Mesenchymal stem cell (in vitro differentiated cells and primary cell): Measurements from ENCODE around the gene LAMC3.

Experiments used
- DNase-seq: peaks from one replicate; pipeline ENCODE4 v3.0.0-alpha.2; 2013
- H2AFZ ChIP-seq: one replicate; pipeline ENCODE4 v1.6.1; 2013; ENCODE audit warnings: low read depth, mild to moderate bottlenecking, control low read depth, inconsistent platforms, low read length, moderate library complexity
- H2AK5ac ChIP-seq: 2 replicates; pipeline ENCODE4 v1.6.1; 2013; ENCODE audit warnings: low read length, moderate library complexity, mild to moderate bottlenecking, inconsistent platforms; ENCODE audit not compliant: severe bottlenecking
- H2BK120ac ChIP-seq: one replicate; pipeline ENCODE4 v1.6.1; 2013; ENCODE audit warnings: low read depth, mild to moderate bottlenecking, inconsistent platforms, low read length, moderate library complexity
- H2BK12ac ChIP-seq, 2 experiments: one replicate each; pipeline ENCODE4 v1.6.1; 2013; ENCODE audit warnings: inconsistent platforms in 2 of 2, low read length in 2 of 2, mild to moderate bottlenecking in 2 of 2, moderate library complexity in 2 of 2, control low read depth in 1 of 2
- H2BK15ac ChIP-seq: one replicate; pipeline ENCODE4 v1.6.1; 2013; ENCODE audit warnings: mild to moderate bottlenecking, low read depth, inconsistent platforms; ENCODE audit not compliant: poor library complexity, severe bottlenecking
- H2BK5ac ChIP-seq: 2 replicates; pipeline ENCODE4 v1.6.1; 2013; ENCODE audit warnings: low read depth, mild to moderate bottlenecking, low read length, control low read depth, inconsistent platforms; ENCODE audit not compliant: poor library complexity, severe bottlenecking
- H3K14ac ChIP-seq, 2 experiments: one replicate each; pipeline ENCODE4 v1.6.1; 2013; ENCODE audit warnings: inconsistent platforms in 2 of 2, low read length in 2 of 2, control low read depth in 1 of 2, mild to moderate bottlenecking in 1 of 2, moderate library complexity in 1 of 2
- H3K18ac ChIP-seq, 2 experiments: one replicate each; pipeline ENCODE4 v1.6.1; 2013; ENCODE audit warnings: inconsistent platforms in 2 of 2, low read length in 2 of 2, control low read depth in 1 of 2, low read depth in 1 of 2, mild to moderate bottlenecking in 1 of 2
- H3K23ac ChIP-seq, 2 experiments: one replicate each; pipeline ENCODE4 v1.6.1; 2013; ENCODE audit warnings: inconsistent platforms in 2 of 2, low read length in 2 of 2, mild to moderate bottlenecking in 2 of 2, moderate library complexity in 2 of 2, control low read depth in 1 of 2
- H3K27ac ChIP-seq: 2 replicates; pipeline ENCODE4 v1.5.1; 2013; ENCODE audit warnings: mild to moderate bottlenecking, moderate library complexity, low read length, control low read depth, inconsistent platforms; ENCODE audit not compliant: poor library complexity, severe bottlenecking
- H3K27me3 ChIP-seq, 2 experiments: 2 replicates each; pipeline versions ENCODE4 v1.6.1 to v1.7.0; 2013; ENCODE audit warnings: low read length in 2 of 2, mild to moderate bottlenecking in 2 of 2, moderate library complexity in 2 of 2, control low read depth in 1 of 2, inconsistent platforms in 1 of 2; ENCODE audit not compliant: control insufficient read depth in 1 of 2, insufficient read depth in 1 of 2
- H3K36me3 ChIP-seq, 2 experiments: 2 replicates each; pipeline versions ENCODE4 v1.6.1 to v1.7.0; 2013; ENCODE audit warnings: low read length in 2 of 2, control low read depth in 1 of 2, inconsistent platforms in 1 of 2, low read depth in 1 of 2, mild to moderate bottlenecking in 1 of 2; ENCODE audit not compliant: insufficient read depth in 2 of 2, control insufficient read depth in 1 of 2
- H3K4ac ChIP-seq, 2 experiments: one replicate each; pipeline ENCODE4 v1.6.1; 2013; ENCODE audit warnings: inconsistent platforms in 2 of 2, low read length in 2 of 2, mild to moderate bottlenecking in 2 of 2, moderate library complexity in 2 of 2, control low read depth in 1 of 2, low read depth in 1 of 2
- H3K4me1 ChIP-seq: 2 replicates; pipeline ENCODE4 v1.6.1; 2013; ENCODE audit warnings: low read depth, low read length, control low read depth; ENCODE audit not compliant: control insufficient read depth, insufficient read depth
- H3K4me2 ChIP-seq: 2 replicates; pipeline ENCODE4 v1.6.1; 2013; ENCODE audit warnings: low read length, mild to moderate bottlenecking, inconsistent platforms; ENCODE audit not compliant: poor library complexity, severe bottlenecking
- H3K4me3 ChIP-seq, 2 experiments: 2 replicates each; pipeline versions ENCODE4 v1.5.1 to v1.7.0; 2013; ENCODE audit warnings: low read length in 2 of 2, mild to moderate bottlenecking in 2 of 2, control low read depth in 1 of 2, low read depth in 1 of 2; ENCODE audit not compliant: insufficient read depth in 1 of 2
- H3K79me1 ChIP-seq: replicated peaks from 2 replicates; pipeline ENCODE4 v1.6.1; 2013; ENCODE audit warnings: mild to moderate bottlenecking, control low read depth, low read length, inconsistent platforms; ENCODE audit not compliant: poor library complexity, severe bottlenecking
- H3K9ac ChIP-seq: 2 replicates; pipeline ENCODE4 v1.7.0; 2013; ENCODE audit warnings: mild to moderate bottlenecking, low read length, moderate library complexity
- H3K9me3 ChIP-seq: 2 replicates; pipeline ENCODE4 v1.7.0; 2013; ENCODE audit warnings: mild to moderate bottlenecking, low read length; ENCODE audit not compliant: control insufficient read depth
- H4K8ac ChIP-seq: one replicate; pipeline ENCODE4 v1.6.1; 2013; ENCODE audit warnings: inconsistent platforms, mild to moderate bottlenecking, low read length, moderate library complexity
- H4K91ac ChIP-seq: one replicate; pipeline ENCODE4 v1.6.1; 2013; ENCODE audit warnings: mild to moderate bottlenecking, low read length, inconsistent platforms
- WGBS: methylation state at CpG from one replicate; pipeline ENCODE4 v1.1.7; 2013; ENCODE audit warnings: mixed read lengths; 5-methylcytosine and 5-hydroxymethylcytosine counted together

Gene LAMC3

DNA sequence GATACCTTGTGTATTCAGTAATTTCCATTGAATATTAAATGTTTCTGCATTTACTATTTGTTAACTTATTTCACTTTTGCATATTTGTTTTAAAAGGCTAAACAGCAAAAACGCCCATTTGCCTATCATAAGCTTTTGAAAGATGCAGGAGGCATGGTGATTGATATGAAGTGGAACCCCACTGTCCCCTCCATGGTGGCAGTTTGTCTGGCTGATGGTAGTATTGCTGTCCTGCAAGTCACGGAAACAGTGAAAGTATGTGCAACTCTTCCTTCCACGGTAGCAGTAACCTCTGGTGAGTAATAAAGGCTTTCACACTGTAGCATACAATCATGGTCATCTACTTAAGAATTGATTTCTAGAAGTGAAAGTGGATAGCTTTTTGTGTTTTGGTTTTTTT lies 120.2 kb downstream of the LAMC3 start:
- H4K8ac ChIP-seq, result no peak overlapping the region
- H3K27ac ChIP-seq, result no peak overlapping the region
- no peak overlapping the region for H4K91ac ChIP-seq
- H3K27me3 ChIP-seq, result no peaks in the 10 kb centered on the region
- H2AK5ac ChIP-seq, result no peak overlapping the region
- DNase-seq, result no peak
- no peak overlapping the region for H3K23ac ChIP-seq
- no peak overlapping the region for H3K14ac ChIP-seq
- H3K4me1 ChIP-seq, result peaks cover 3% of the 10 kb centered on the region
- H2BK5ac ChIP-seq, result no peak overlapping the region
- H2AFZ ChIP-seq, result no peak overlapping the region
- H3K4me2 ChIP-seq, result no peak overlapping the region
- no peak overlapping the region for H2BK15ac ChIP-seq
- no peak overlapping the region for H3K4me3 ChIP-seq
- peaks cover 27 to 67% of the 10 kb centered on the region in 2 experiments for H3K36me3 ChIP-seq
- no peak overlapping the region for H3K4ac ChIP-seq
- no peaks in the 10 kb centered on the region for H3K9me3 ChIP-seq
- WGBS, result 90% methylated on average over 3 of the region's 3 CpGs
- H3K9ac ChIP-seq, result no peak overlapping the region
- H2BK120ac ChIP-seq, result no peak overlapping the region
- H2BK12ac ChIP-seq, result no peak overlapping the region
- H3K18ac ChIP-seq, result no peak overlapping the region
- peaks cover 16% of the 10 kb centered on the region for H3K79me1 ChIP-seq

DNA sequence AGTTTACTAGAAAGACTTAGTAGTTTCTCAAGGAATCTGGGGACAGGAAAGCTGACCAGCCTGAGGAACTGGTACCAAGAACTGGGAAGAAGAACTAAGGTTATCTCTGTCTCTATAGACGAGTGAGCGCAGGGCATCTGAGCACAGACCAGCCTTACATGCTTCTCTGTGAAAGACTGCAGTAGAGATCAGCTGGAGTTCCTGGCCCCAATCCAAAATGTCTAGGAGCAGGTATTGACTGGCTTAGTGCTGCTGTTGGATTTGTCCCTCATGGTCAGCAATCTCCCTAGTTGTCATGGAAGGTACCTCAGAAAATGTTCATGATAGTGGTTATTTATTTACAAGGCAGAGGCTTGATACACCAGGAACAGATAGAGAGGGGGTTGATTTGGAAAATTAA lies 129.7 kb downstream of the LAMC3 start:
- Histone ChIP-seq H2BK15ac (no peak overlapping the region), H3K27me3 (no peaks in the 10 kb centered on the region), H3K4me2 (no peak overlapping the region), H2BK12ac (no peak overlapping the region), H2AFZ (no peak overlapping the region), H3K4ac (no peak overlapping the region), H3K9ac (no peak overlapping the region), H3K36me3 (peaks cover 32 to 91% of the 10 kb centered on the region in 2 experiments), H3K9me3 (no peaks in the 10 kb centered on the region), H2BK5ac (no peak overlapping the region), H3K79me1 (peaks cover 23% of the 10 kb centered on the region), H3K4me3 (no peak overlapping the region), H3K14ac (no peak overlapping the region), H4K91ac (no peak overlapping the region), H3K23ac (no peak overlapping the region), H4K8ac (no peak overlapping the region), H2BK120ac (no peak overlapping the region), H2AK5ac (no peak overlapping the region), H3K27ac (no peak overlapping the region), H3K18ac (no peak overlapping the region), H3K4me1 (peaks cover 1% of the 10 kb centered on the region)
- no peak for DNase-seq
- 99% methylated on average over 2 of the region's 2 CpGs for WGBS

DNA sequence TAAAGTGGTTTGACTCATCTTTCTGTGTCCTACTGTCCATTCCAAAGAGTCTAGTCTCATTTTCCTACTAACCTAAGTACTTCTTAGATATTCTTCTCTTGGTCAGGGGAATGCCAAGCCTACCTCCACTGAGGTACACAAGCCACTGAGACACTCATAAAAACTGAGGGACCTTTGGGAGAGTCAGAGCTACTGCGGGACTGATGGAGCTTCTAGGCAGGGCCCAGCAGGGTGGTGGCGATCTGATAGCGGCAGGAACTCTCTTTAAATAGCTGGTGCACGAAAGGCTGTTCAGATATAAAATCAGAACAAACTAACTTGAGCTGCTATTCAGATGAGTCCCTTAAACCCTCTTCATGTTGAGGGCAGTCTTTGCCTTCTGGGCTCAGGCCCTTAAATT lies 131.1 kb downstream of the LAMC3 start:
- H2AFZ ChIP-seq, result no peak overlapping the region
- H4K91ac ChIP-seq, result no peak overlapping the region
- no peaks in the 10 kb centered on the region for H3K9me3 ChIP-seq
- H3K4me2 ChIP-seq, result no peak overlapping the region
- no peak overlapping the region for H3K9ac ChIP-seq
- no peak overlapping the region for H4K8ac ChIP-seq
- H3K27me3 ChIP-seq, result no peaks in the 10 kb centered on the region
- no peak overlapping the region for H2AK5ac ChIP-seq
- WGBS, result 96% methylated on average over 4 of the region's 4 CpGs
- no peak overlapping the region for H2BK5ac ChIP-seq
- H3K18ac ChIP-seq, result no peak overlapping the region
- no peak overlapping the region for H3K23ac ChIP-seq
- H3K36me3 ChIP-seq, result peaks cover 30 to 91% of the 10 kb centered on the region in 2 experiments
- no peak overlapping the region for H3K4me3 ChIP-seq
- H3K14ac ChIP-seq, result no peak overlapping the region
- H2BK120ac ChIP-seq, result no peak overlapping the region
- DNase-seq, result no peak
- no peak overlapping the region for H2BK12ac ChIP-seq
- H3K79me1 ChIP-seq, result peaks cover 26% of the 10 kb centered on the region
- no peak overlapping the region for H3K27ac ChIP-seq
- H3K4ac ChIP-seq, result no peak overlapping the region
- H3K4me1 ChIP-seq, result peaks cover 1% of the 10 kb centered on the region
- H2BK15ac ChIP-seq, result no peak overlapping the region

DNA sequence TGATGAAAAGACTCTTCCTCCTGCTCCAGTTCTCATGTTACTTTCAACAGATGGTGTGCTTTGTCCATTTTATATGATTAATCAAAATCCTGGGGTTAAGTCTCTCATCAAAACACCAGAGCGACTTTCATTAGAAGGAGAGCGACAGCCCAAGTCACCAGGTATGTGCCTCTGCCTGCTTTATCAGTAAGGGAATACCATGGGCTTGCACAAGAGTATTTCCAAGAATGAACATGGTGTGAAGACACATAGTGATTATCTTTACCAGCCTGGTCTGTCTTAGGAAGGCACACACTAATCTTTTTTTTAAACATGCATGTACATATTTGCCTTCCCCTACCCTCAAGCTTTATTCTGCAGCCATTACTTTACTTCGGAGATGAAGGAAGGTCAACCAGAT lies 131.6 kb downstream of the LAMC3 start:
- Histone ChIP-seq H2BK12ac (no peak overlapping the region), H3K4me1 (peaks cover 1% of the 10 kb centered on the region), H3K79me1 (peaks cover 25% of the 10 kb centered on the region), H2BK5ac (no peak overlapping the region), H3K4me2 (no peak overlapping the region), H4K8ac (no peak overlapping the region), H3K23ac (no peak overlapping the region), H3K9ac (no peak overlapping the region), H3K27ac (no peak overlapping the region), H2AFZ (no peak overlapping the region), H4K91ac (no peak overlapping the region), H3K27me3 (no peaks in the 10 kb centered on the region), H3K18ac (no peak overlapping the region), H3K9me3 (no peaks in the 10 kb centered on the region), H3K14ac (no peak overlapping the region), H2AK5ac (no peak overlapping the region), H2BK120ac (no peak overlapping the region), H3K4me3 (no peak overlapping the region), H3K36me3 (peaks cover 29 to 91% of the 10 kb centered on the region in 2 experiments), H2BK15ac (no peak overlapping the region), H3K4ac (no peak overlapping the region)
- WGBS, result 100% methylated on average over 3 of the region's 3 CpGs
- DNase-seq, result no peak
